AG04449 (cell line): ENCODE data around the gene PCLO.

ENCODE experiments used
- CTCF ChIA-PET: fragments of 350-600 bp; formaldehyde crosslinking; extraction: SDS; loops from one replicate; lab custom pipeline; 2021; ENCODE audit warnings: antibody characterized with exemption; lab: Yijun Ruan, JAX
- POLR2A ChIA-PET: fragments of 400-600, 350-600 bp; formaldehyde crosslinking; extraction: SDS; loops from one replicate; lab custom pipeline; 2020; ENCODE audit warnings: antibody characterized with exemption, inconsistent platforms; lab: Yijun Ruan, JAX
- DNase-seq: peaks from one replicate; pipeline ENCODE4 v3.0.0-alpha.2; 2010; ENCODE audit warnings: low read depth, low spot score
- H3K4me3 ChIP-seq: 2 replicates; pipeline ENCODE4 v1.5.1; 2011; ENCODE audit warnings: low read depth, mild to moderate bottlenecking, control low read depth, low read length
- CTCF ChIP-seq: IDR thresholded peaks from one replicate; pipeline ENCODE4 v1.5.1; 2011; ENCODE audit warnings: mild to moderate bottlenecking, moderate library complexity, low read length, control low read depth, inconsistent platforms; ENCODE audit not compliant: insufficient read depth; ENCODE audit errors: missing control alignments

Gene PCLO

GRCh38 chr7:82745820-82746219, 416.9 kb downstream of the PCLO start:
- DNase-seq, result no peak
- ChIA-PET CTCF (interaction anchor here (1.1 kb wide), 1 partner anchor 17 kb away, joined by 4 read pairs; no protein-coding TSS in a partner anchor), POLR2A (no interaction called here)
- no peak overlapping the region for H3K4me3 ChIP-seq
- no peak for TF ChIP-seq CTCF

DNA sequence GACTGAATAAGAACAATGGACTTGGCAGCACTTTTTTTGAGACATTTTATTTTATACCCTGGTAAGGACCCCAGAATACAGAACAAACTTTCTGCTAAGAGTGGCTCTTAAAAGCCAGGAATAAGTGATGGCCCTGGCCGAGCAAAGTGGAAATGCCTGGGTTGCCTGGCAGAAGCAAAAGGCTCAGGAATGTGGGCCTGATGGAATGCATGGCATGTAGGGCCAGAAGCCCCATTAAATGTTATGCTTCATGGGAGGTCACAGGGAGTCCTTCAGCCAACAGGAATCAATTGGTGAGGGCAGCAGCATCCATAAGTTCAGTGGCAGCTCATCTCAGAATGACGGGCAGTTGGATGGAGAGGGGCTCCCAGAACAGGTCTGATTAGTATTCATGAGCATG, 417.6 kb downstream of the PCLO start:
- CTCF ChIA-PET, result interaction anchor here (2.5 kb wide), 1 partner anchor 15 kb away, joined by 7 read pairs; no protein-coding TSS in a partner anchor
- POLR2A ChIA-PET, result no interaction called here
- TF ChIP-seq CTCF, result no peak
- no peak for DNase-seq
- no peak overlapping the region for H3K4me3 ChIP-seq

DNA sequence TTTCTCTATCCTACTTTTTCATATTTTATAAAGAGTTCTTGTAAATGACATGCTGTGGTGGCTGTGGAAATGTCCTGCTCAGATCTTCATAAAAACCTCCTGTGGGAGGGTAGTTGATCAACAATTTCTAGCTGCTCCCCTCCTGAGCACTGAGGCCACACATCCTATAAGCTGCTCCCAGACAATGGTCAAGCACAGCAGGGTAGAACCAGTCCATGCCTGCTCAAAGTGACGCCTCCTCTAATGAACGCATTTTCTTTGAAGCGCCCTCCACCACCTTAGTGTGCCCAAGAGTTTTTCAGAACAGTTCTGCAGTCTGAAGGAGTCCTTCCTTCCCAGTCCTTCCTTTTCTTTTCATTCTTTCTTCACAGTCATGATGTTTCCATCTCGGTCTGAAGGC, 420.5 kb downstream of the PCLO start:
- no peak for TF ChIP-seq CTCF
- CTCF ChIA-PET, result interaction anchor here (0.9 to 2.6 kb wide), 3 partner anchors 11 to 213 kb away, joined by 5 to 37 read pairs (median 12); no protein-coding TSS in a partner anchor
- no peak for DNase-seq
- no peak overlapping the region for H3K4me3 ChIP-seq
- POLR2A ChIA-PET, result no interaction called here

- H3K4me3 ChIP-seq, result no peak overlapping the region
- no peak for TF ChIP-seq CTCF
- ChIA-PET POLR2A (no interaction called here), CTCF (interaction anchor here (0.9 to 2.6 kb wide), 11 partner anchors 11 to 214 kb away, joined by 3 to 37 read pairs (median 5); no protein-coding TSS in a partner anchor)
- no peak for DNase-seq
These were observed 421.2 kb downstream of the PCLO start for GRCh38 chr7:82741493-82741892.

DNA sequence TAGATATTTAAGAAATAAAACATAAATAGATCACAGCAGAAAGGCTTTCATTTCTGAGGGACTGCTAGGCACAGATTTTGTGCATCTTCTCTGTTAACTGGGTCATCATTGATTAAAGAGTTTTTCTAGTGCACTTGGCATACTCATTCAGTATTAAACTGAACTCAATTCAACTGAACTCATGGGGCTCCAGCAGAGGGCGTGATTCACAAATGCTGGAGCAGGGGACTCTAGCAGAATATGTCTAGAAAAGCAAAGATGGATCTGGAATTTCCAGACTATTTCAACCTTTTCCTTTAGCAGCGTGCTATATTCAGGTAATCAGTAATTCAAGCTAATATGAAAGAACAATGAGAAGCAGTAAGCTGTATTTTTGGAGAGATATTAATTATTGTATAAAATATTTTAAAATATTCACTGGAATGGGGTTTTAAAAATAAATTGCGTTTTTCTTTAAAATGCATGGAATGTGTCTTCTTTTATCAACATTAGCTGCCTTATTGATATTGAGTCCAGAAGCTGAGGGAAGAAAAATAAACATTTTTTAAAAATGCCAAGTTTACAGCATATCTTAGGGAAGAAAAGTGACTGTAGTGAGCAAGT, 422.3 kb downstream of the PCLO start:
- CTCF ChIA-PET, result interaction anchor here (0.6 to 2.6 kb wide), 26 partner anchors 9 to 629 kb away, joined by 3 to 37 read pairs (median 4); no protein-coding TSS in a partner anchor
- no peak overlapping the region for H3K4me3 ChIP-seq
- peak; percentile 62 for TF ChIP-seq CTCF
- DNase-seq, result no peak
- POLR2A ChIA-PET, result no interaction called here

GRCh38 chr7:82736633-82737032, 426.1 kb downstream of the PCLO start:
- no peak overlapping the region for H3K4me3 ChIP-seq
- ChIA-PET CTCF (interaction anchor here (1.6 to 2.7 kb wide), 3 partner anchors 7 to 218 kb away, joined by 4 to 12 read pairs (median 7); no protein-coding TSS in a partner anchor), POLR2A (no interaction called here)
- TF ChIP-seq CTCF, result no peak
- DNase-seq, result no peak
